Osteoblast (primary cell): ENCODE data around the gene TBC1D4. TPM values are rescaled to one million over a fixed set of nuclear protein-coding genes. Genes with fewer than 3 reads are reported as not detected.
A peak's percentile ranks its signal among the peaks of the same experiment; 100 is the strongest.
"Not testable (repeated sequence)": the region's sequence is repeated elsewhere in the genome, so short reads cannot be mapped to it uniquely, and the experiment has no call there.

Source experiments
- DNase-seq: peaks from one replicate; pipeline ENCODE4 v3.0.0; 2011; ENCODE audit warnings: low spot score, mixed read lengths; ENCODE audit not compliant: insufficient read length; ENCODE audit errors: missing footprints
- H2AFZ ChIP-seq: 2 replicates; pipeline ENCODE4 v1.6.0; 2011; ENCODE audit warnings: mild to moderate bottlenecking, low read length
- H3K27ac ChIP-seq: 2 replicates; pipeline ENCODE4 v1.5.1; 2011; ENCODE audit warnings: mild to moderate bottlenecking, low read depth, low read length, moderate library complexity
- H3K27me3 ChIP-seq: 2 replicates; pipeline ENCODE4 v1.6.0; 2012; ENCODE audit warnings: mild to moderate bottlenecking, control low read depth, inconsistent platforms, low read length, moderate library complexity; ENCODE audit not compliant: insufficient read depth
- H3K36me3 ChIP-seq: 2 replicates; pipeline ENCODE4 v1.5.1; 2011; ENCODE audit warnings: mild to moderate bottlenecking, low read length, control low read depth, moderate library complexity; ENCODE audit not compliant: insufficient read depth
- H3K4me1 ChIP-seq: 2 replicates; pipeline ENCODE4 v1.5.1; 2011; ENCODE audit warnings: mild to moderate bottlenecking, low read length, control low read depth, moderate library complexity; ENCODE audit not compliant: insufficient read depth
- H3K4me2 ChIP-seq: 2 replicates; pipeline ENCODE4 v1.6.0; 2011; ENCODE audit warnings: mild to moderate bottlenecking, low read length; ENCODE audit not compliant: insufficient read depth
- H3K4me3 ChIP-seq: fragments of 200-600 bp; sonication (generic); 3 replicates; pipeline ENCODE4 v1.5.1; 2012; ENCODE audit warnings: mild to moderate bottlenecking, low read length, inconsistent platforms; ENCODE audit not compliant: insufficient read depth
- H3K79me2 ChIP-seq: 2 replicates; pipeline ENCODE4 v1.6.0; 2012; ENCODE audit warnings: mild to moderate bottlenecking, low read length, control low read depth, inconsistent platforms; ENCODE audit not compliant: insufficient read depth
- H3K9me3 ChIP-seq: 2 replicates; pipeline ENCODE4 v1.5.1; 2011; ENCODE audit warnings: low read depth, low read length, control low read depth
- H4K20me1 ChIP-seq: 2 replicates; pipeline ENCODE4 v1.6.0; 2012; ENCODE audit warnings: mild to moderate bottlenecking, low read length, control low read depth; ENCODE audit not compliant: insufficient read depth
- CTCF ChIP-seq: IDR thresholded peaks from 2 replicates; pipeline ENCODE4 v1.5.1; 2011; ENCODE audit warnings: mild to moderate bottlenecking, low read depth, low read length, moderate library complexity; ENCODE audit errors: extremely low read depth
- total RNA-seq: library from RNA; depleted of rRNA; stranded (reverse); fragments of >200 nt; gene quantifications from 2 replicates; pipeline ENCODE4 v1.2.3, GENCODE V29; 2012

TBC1D4 gene
- total RNA-seq, 1 donor: 19.5 TPM

DNA sequence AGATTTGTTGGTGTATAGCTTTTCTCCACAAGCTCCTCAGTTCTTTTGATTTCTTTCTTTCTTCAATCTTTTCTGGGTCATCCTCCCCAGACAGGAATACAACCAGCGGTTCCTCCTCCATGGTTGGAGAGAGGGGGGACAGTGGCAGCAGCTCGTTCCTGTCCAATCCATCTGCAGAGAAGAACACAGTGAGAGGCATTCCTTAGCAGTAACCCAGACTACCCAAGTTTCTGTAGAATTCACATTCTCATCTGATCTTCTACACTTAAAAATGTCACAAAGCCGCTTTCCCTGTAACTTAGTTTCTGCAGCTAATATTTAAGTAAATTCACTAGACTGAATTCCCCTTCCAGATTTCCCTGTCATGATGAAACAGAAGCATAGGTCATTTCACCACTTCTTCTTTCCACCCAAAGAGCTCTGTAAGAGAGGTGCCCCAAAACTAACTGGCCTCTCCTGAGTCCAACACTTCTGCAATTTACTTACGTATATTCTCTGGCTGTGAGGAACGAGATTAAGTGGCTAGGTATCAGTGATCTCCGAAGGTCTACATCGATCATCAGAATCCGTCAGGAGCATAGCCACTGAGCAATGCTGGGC, 171.9 kb downstream of the TBC1D4 start:
- no peak overlapping the region for H3K4me3 ChIP-seq
- DNase-seq: no peak
- H3K36me3 ChIP-seq: peaks cover 16% of the 10 kb centered on the region
- H3K4me2 ChIP-seq: no peak overlapping the region
- no peaks in the 10 kb centered on the region for H4K20me1 ChIP-seq
- no peak for TF ChIP-seq CTCF
- H3K27ac ChIP-seq: no peak overlapping the region
- no peak overlapping the region for H2AFZ ChIP-seq
- H3K4me1 ChIP-seq: peaks cover 4% of the 10 kb centered on the region
- no peaks in the 10 kb centered on the region for H3K9me3 ChIP-seq
- H3K27me3 ChIP-seq: no peaks in the 10 kb centered on the region
- H3K79me2 ChIP-seq: no peaks in the 10 kb centered on the region

- no peak for TF ChIP-seq CTCF
- no peak overlapping the region for H2AFZ ChIP-seq
- no peaks in the 10 kb centered on the region for H3K79me2 ChIP-seq
- H3K36me3 ChIP-seq: peaks cover 16% of the 10 kb centered on the region
- H3K4me1 ChIP-seq: peaks cover 6% of the 10 kb centered on the region
- H3K27me3 ChIP-seq: no peaks in the 10 kb centered on the region
- no peak overlapping the region for H3K27ac ChIP-seq
- no peak overlapping the region for H3K4me3 ChIP-seq
- no peaks in the 10 kb centered on the region for H4K20me1 ChIP-seq
- DNase-seq: peak; percentile 61
- no peak overlapping the region for H3K4me2 ChIP-seq
- H3K9me3 ChIP-seq: no peaks in the 10 kb centered on the region
These were observed 173.7 kb downstream of the TBC1D4 start for GRCh38 chr13:75308222-75308621.

DNA sequence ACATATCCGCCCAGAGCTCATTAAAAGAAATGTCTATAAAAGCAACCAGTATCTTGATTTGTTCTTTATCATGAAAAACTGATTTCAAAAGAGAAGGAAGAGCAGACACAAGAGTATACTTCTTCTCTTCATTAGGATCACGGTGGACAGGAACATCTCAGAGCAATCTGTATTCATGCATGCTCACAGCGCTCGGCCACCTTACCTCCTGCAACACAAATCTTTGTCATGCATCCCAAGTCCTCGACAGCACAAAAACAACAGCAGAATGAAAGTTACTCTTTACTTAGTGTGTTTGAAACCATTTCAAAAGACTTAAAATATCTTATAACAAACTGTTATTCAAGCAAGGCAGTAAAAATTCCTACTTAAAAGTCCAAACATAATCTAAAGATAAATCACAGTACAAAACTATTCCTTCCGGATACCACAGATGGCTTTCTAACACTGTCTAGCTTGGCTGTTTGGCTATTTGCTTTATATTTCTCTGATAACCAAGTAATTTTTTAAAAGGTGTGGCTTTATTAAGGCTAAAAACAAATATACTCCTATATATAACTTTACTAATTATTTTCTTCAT, 174.5 kb downstream of the TBC1D4 start:
- Histone ChIP-seq H3K27me3 (no peaks in the 10 kb centered on the region), H3K4me1 (peaks cover 6% of the 10 kb centered on the region), H3K79me2 (no peaks in the 10 kb centered on the region), H3K4me3 (no peak overlapping the region), H3K27ac (no peak overlapping the region), H4K20me1 (no peaks in the 10 kb centered on the region), H3K4me2 (no peak overlapping the region), H3K9me3 (no peaks in the 10 kb centered on the region), H3K36me3 (peaks cover 16% of the 10 kb centered on the region), H2AFZ (no peak overlapping the region)
- no peak for DNase-seq
- TF ChIP-seq CTCF: no peak

DNA sequence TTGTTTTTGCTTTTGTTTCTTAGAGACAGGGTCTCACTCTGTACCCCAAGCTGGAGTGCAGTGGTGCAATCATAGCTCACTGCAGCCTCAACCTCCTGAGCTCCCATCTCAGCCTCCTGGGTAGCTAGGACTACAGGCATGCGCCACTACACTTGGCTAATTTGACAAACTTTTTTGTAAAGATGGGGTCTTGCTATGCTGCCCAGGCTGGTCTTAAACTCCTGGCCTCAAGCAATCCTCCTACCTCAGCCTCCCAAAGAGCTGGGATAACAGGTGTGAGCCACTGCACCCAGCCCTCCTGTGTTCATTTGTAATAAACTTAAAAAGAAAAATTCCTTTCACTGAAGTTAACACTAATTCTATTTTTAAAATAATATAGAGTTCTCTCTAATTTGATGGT, 175.0 kb downstream of the TBC1D4 start:
- H3K27ac ChIP-seq, H3K4me2 ChIP-seq, H3K4me3 ChIP-seq, H2AFZ ChIP-seq, H3K9me3 ChIP-seq, DNase-seq, H4K20me1 ChIP-seq, H3K27me3 ChIP-seq, H3K79me2 ChIP-seq, H3K4me1 ChIP-seq: not testable (repeated sequence)
- H3K36me3 ChIP-seq: peaks cover 19% of the 10 kb centered on the region
